ENCODE measurements around the gene ITGB3.
"Not testable (repeated sequence)": the region's sequence is repeated elsewhere in the genome, so short reads cannot be mapped to it uniquely, and the experiment has no call there.

GRCh38 chr17:47269561-47270280 lies 16.1 kb downstream of the ITGB3 start:
- not testable (repeated sequence) for TF ChIP-seq CTCF, POLR2A (IDR thresholded peaks at IDR 0.05)

Measured in uterus (tissue), 2 donors.